Mononuclear cell (primary cell): Measurements from ENCODE around the gene EPDR1. TPM values are rescaled to one million over a fixed set of nuclear protein-coding genes. Genes with fewer than 3 reads are reported as not detected.
"Not testable (repeated sequence)": the region's sequence is repeated elsewhere in the genome, so short reads cannot be mapped to it uniquely, and the experiment has no call there.

Source experiments
- H3K27me3 ChIP-seq: 2 replicates; pipeline ENCODE4 v1.6.0; 2011; ENCODE audit warnings: low read length, control low read depth; ENCODE audit not compliant: insufficient read depth
- H3K4me1 ChIP-seq: 2 replicates; pipeline ENCODE4 v1.5.1; 2011; ENCODE audit warnings: mild to moderate bottlenecking, low read length, control low read depth; ENCODE audit not compliant: insufficient read depth
- H3K4me3 ChIP-seq: 2 replicates; pipeline ENCODE4 v1.5.1; 2011; ENCODE audit warnings: mild to moderate bottlenecking, low read length, moderate library complexity
- H3K9me3 ChIP-seq: 2 replicates; pipeline ENCODE4 v1.5.1; 2011; ENCODE audit warnings: low read depth, mild to moderate bottlenecking, control low read depth, low read length
- total RNA-seq: library from RNA; depleted of rRNA; stranded (reverse); fragments of >200 nt; gene quantifications from one replicate; pipeline ENCODE4 v1.2.3, GENCODE V29; 2012

The EPDR1 gene
- total RNA-seq, 1 donor = 0.42 TPM

DNA sequence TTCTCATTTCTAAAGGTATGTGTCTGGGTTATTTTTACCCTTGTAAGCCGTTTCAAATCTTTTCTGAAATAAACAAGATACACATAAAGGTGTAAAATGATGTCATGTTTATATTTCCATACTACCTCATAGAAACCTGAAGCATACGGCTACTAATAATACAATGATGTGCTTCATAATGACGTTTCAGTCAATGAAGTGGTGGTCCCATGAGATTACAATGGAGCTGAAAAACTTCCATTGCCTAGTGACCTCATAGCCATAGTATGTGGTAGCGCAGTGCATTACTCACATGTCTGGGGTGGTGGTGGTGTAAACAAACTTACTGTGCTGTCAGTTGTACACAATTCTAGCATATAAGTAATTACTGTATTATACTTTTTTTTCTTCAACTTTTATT is 24.9 kb downstream of the EPDR1 start:
- no peaks in the 10 kb centered on the region for H3K27me3 ChIP-seq
- H3K4me3 ChIP-seq = no peak overlapping the region
- H3K9me3 ChIP-seq = no peaks in the 10 kb centered on the region
- H3K4me1 ChIP-seq = no peaks in the 10 kb centered on the region

DNA sequence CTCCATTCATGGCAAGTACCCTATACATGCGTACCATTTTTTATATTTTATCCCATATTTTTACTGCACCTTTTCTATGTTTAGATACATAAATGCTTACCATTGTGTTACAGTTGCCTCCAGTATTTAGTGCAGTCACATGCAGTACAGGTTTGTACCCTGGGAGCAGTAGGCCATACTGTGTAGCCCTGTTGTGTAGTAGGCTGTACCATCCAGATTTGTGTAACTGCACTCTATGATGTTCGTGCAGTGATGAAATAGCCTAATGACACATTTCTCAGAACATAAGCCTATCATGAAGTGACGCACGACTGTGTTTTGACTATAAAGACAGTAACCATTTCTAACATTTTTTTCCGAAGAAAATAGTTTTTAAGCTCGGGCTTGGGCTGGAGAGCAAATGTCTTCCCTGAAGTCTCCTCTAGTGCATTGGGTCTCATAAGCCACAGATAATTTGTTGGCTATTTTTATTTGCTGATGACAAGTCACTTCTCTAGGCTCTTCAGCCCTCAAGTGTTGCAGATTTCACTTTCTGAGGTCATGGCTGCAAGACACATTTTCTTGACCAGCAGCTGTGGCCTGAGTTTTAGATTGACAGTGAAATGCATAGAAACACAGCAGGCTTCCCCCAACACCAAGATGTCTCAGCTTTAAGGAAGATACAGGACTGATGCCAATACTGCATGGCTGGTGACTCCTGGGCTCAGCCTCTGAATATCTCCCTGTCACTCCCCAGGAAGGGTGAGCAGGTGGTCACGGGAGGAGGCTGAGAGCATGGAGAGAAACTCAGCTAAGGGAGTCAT is 26.9 kb downstream of the EPDR1 start:
- H3K4me3 ChIP-seq = no peak overlapping the region
- H3K9me3 ChIP-seq = no peaks in the 10 kb centered on the region
- no peaks in the 10 kb centered on the region for H3K27me3 ChIP-seq
- peaks cover 5% of the 10 kb centered on the region for H3K4me1 ChIP-seq

DNA sequence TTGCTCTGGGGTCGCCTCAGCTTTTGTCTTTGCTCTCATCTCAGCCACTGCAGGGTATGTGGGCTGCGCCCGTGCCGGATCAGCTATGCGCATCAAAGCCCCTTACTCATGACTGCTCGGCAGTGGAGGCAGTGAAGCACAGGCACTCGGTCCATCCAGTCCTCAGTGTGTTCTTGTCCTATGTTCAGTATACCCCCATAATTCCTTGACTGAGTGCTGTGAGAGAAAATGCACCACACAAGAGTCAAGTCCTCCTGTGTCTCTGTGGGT is 27.4 kb downstream of the EPDR1 start:
- H3K9me3 ChIP-seq = no peaks in the 10 kb centered on the region
- peaks cover 5% of the 10 kb centered on the region for H3K4me1 ChIP-seq
- no peak overlapping the region for H3K4me3 ChIP-seq
- no peaks in the 10 kb centered on the region for H3K27me3 ChIP-seq

DNA sequence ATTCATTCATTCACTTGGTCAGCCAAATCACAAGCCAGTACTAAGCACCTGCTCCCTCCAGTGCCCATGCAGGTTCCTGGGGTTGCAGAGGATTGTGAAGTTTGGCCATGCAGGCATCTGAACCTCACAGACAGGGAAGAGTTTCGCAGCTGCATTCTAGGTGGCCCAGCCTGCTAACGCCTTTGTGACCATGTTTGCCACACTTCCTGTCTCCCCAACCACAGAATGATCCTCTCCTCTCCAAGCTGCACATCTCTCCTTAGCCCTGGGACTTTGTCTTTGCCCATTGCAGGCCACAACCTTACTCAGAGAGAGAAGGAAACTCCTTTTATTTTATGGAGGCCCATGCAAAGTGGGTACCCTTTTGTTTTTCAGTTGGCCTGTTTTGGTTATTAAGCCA is 31.8 kb downstream of the EPDR1 start:
- Histone ChIP-seq H3K27me3 (no peaks in the 10 kb centered on the region), H3K4me1 (peaks cover 8% of the 10 kb centered on the region), H3K4me3 (no peak overlapping the region), H3K9me3 (no peaks in the 10 kb centered on the region)

DNA sequence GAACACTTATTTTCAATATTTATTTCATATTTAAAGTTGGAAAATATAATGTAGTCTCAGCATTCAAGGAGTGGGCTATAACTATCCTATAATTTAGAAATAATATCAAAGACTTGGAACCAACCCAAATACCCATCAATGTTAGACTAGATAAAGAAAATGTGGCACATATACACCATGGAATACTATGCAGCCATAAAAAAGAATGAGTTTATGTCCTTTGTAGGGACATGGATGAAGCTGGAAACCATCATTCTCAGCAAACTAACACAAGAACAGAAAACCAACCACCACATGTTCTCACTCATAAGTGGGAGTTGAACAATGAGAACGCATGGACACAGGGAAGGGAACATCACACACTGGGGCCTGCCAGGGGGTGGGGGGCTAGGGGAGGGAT is 33.8 kb downstream of the EPDR1 start:
- H3K4me1 ChIP-seq, H3K4me3 ChIP-seq, H3K9me3 ChIP-seq: not testable (repeated sequence)

DNA sequence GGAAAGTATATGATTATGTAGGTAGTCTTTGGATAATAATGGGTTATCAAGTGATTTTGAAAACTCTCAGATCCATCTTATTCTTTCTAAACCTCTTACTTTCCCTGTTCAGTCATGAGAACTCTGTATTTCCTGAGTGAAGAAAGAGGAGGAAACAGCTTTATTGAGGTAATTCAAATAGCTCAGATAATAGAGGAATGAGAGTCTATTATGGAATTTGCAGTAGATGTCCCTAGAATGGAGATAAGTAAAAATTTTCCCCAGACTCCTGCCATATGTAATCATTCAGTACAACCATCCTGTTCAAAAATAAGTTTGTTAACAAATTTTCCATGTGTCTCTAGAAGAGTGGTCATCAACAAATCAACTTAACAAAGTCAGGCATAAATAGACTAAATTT is 36.4 kb downstream of the EPDR1 start:
- peaks cover 8% of the 10 kb centered on the region for H3K4me1 ChIP-seq
- no peak overlapping the region for H3K4me3 ChIP-seq
- no peaks in the 10 kb centered on the region for H3K27me3 ChIP-seq
- H3K9me3 ChIP-seq = no peaks in the 10 kb centered on the region

More for the DNA sequence above, 33.8 kb downstream of the EPDR1 start:
- not testable (repeated sequence) for H3K27me3 ChIP-seq

DNA sequence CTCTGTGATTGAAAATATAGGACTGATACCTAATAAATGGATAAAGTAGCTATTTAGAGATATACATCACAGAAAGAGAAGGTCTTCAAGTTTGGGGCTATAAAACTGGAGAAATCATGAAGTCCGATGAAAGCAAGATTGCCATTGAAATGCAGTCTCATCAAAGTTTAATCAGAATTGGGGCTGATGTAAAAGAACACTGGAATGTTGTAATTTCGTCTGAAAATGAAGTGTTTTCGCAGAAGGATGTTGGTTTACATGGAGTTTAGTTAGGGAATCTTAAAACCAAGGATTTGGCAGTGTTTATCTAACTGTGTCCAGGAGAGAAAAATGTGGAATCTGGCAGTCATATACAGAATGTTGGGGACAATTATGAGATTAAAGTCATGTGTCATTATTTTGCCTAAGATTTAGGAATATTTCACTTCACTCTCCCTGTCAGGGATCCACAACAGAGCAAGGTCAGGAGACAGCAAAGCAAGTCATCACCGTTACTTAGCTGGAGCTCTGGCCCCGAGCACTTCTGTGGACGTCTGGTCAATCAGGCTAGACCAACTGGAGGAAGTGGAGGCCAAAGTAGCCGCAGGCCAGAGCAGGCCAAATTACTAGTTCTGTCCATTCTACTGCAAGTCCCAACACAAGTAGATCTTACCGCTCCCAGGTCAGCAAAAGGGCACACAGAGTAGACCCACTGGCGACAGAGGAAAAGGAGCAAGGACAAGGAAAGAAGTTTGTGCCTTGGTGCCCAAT is 37.0 kb downstream of the EPDR1 start:
- H3K27me3 ChIP-seq = no peaks in the 10 kb centered on the region
- H3K4me1 ChIP-seq = peaks cover 3% of the 10 kb centered on the region
- H3K4me3 ChIP-seq = no peak overlapping the region
- no peaks in the 10 kb centered on the region for H3K9me3 ChIP-seq

DNA sequence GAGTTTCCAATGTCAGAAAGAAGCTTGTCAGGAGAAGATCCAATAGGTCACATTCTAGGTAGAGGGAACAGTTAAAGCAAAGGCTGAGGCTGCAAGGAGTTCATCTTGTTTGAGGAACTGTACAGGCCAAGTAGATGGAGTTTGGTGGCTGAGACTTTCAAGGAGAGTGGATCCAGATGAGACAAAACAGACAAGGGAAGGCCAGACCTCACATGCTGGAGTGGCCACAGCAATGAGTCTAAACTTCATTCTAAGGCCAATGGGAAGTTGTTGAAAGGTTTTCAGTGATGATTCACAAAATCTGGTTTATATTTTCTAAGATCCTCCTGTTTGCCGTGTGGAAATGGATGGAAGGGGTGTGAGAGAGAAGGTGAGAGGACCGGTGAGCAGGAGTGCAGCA is 40.0 kb downstream of the EPDR1 start:
- H3K4me1 ChIP-seq = peaks cover 3% of the 10 kb centered on the region
- H3K9me3 ChIP-seq = no peaks in the 10 kb centered on the region

DNA sequence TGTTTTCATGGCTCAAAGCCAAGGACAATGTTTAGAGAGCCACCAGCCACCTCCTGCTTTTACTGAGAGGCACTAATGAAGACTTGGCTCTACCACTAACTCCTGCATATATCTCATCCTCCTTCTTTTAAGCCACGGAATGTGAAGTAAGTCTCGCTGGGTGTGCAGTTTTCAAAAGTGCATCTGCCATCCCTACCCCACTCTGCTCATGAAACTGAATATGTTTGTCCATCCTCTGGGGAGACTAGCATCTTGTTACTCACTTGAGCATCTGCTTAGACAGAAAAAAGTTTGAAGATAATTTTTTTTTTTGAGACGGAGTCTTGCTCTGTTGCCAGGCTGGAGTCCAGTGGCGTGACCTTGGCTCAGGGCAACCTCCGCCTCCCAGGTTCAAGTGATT is 40.8 kb downstream of the EPDR1 start:
- Histone ChIP-seq H3K27me3 (no peaks in the 10 kb centered on the region), H3K4me1 (no peaks in the 10 kb centered on the region), H3K9me3 (no peaks in the 10 kb centered on the region), H3K4me3 (no peak overlapping the region)

More for the DNA sequence above, 40.0 kb downstream of the EPDR1 start:
- Histone ChIP-seq H3K4me3 (no peak overlapping the region), H3K27me3 (no peaks in the 10 kb centered on the region)

DNA sequence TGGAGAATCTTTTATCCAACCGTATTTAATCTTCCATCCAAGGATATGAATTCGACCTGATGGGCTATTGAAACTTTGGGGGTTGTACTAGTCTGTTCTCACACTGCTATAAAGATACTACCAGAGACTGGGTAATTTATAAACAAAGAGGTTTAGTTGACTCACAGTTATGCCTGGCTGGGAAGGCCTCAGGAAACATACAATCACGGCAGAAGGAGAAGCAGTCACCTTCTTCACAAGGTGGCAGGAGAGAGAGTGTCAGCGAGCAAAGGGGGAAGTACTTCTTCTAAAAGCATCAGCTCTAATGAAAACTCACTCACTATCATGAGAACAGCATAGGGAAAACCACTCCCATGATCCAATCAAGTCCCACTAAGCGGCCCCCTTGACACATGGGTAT is 43.8 kb downstream of the EPDR1 start:
- Histone ChIP-seq H3K27me3 (no peaks in the 10 kb centered on the region), H3K4me1 (no peaks in the 10 kb centered on the region), H3K4me3 (no peak overlapping the region), H3K9me3 (no peaks in the 10 kb centered on the region)

DNA sequence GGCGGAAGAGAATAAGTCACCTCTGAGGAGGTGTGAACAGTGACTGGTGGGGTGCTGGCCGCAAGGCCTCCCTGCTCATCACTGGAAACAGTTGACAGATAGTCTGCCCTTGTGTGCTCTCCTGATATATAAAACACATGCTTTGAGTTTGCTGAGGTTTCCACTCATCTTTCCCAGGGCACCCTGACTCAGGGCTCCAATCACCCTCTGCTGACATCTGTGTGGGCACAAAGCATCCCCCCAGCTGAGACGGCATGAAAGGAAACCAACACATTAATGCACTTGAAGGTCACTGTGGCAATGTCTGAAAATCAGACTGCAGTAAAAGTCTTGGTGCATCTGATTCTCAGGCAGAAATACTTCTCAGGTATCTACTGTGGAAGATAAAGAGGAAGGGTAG is 49.8 kb downstream of the EPDR1 start:
- Histone ChIP-seq H3K27me3 (no peaks in the 10 kb centered on the region), H3K4me1 (no peaks in the 10 kb centered on the region), H3K9me3 (no peaks in the 10 kb centered on the region), H3K4me3 (no peak overlapping the region)

DNA sequence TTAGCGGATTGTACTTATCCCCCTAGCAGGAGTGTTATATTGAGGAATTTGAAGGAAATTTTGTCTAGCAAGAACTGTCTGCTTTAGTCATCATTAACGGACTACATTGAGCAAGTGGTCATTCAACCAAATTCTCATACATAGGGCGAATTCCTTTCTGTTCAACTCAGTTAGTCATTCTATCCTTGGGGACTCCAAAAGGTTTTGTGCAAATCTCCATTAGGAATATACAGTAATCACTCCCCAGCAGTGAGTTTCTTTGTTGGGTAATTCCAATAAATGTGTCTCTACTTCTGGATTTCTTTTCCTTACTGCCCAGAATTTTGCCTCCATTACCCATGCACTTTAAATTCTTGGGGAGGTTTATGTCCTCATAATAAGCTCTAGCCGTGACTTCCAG is 51.1 kb downstream of the EPDR1 start:
- Histone ChIP-seq H3K4me1 (no peaks in the 10 kb centered on the region), H3K27me3 (no peaks in the 10 kb centered on the region), H3K9me3 (no peaks in the 10 kb centered on the region), H3K4me3 (no peak overlapping the region)

DNA sequence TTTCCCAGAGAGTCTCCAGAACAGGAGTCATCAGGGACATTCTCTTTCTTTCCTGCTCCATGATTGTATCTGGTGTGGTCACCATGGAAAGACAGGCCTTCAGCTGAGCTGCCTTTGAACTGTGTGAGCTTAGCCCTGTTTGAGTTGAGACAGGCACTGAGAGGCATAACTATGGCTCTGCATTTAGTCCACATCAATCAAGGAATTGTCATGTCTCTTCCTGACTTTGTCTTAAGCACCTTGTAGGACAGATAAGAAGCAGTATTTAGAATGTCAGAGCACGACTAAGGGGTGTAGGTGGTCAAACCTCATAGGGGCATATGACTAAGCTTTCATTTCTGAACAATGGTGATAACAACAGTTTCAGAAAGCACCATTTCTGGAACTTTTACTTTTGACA is 53.5 kb downstream of the EPDR1 start:
- Histone ChIP-seq H3K9me3 (no peaks in the 10 kb centered on the region), H3K4me3 (no peak overlapping the region), H3K27me3 (no peaks in the 10 kb centered on the region), H3K4me1 (no peaks in the 10 kb centered on the region)

DNA sequence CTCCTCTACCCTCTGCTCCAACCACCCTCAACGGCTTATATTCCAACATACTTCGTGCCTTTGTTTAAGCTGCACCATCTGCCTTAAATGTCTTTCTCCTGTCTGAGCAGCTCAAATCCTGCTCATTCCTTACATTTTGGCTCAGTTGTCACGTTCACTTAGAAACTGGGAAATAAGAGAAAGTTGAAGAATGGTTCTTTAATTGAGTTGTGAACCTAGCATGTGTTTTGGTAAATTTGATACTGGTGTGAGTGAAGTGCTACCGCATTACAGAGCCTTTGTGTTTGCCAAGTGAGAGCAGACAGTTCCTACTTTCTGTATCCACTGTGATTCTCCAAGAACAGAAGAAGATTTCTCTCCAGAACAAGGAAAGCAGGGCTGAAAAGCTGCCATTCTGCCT is 54.3 kb downstream of the EPDR1 start:
- Histone ChIP-seq H3K4me1 (no peaks in the 10 kb centered on the region), H3K9me3 (no peaks in the 10 kb centered on the region), H3K27me3 (no peaks in the 10 kb centered on the region), H3K4me3 (no peak overlapping the region)

DNA sequence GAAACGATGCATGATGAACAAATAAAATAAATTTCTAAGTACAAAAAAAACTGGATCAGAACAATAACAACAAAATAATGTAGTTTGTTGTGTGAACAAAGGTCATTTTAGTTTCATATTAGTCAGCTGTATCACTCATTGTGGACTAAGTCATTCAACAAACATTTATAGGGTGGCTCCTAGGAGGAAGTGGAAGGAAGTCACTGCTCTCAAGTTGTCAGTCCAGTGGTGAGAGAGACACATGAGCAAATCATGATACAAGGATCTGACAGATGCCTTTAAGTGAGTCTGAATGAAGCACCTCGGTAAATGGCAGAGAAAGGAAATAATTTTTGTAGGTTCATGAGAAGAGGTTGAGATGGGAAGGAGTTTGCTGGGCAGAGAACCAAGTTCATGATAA is 56.8 kb downstream of the EPDR1 start:
- Histone ChIP-seq H3K27me3 (no peaks in the 10 kb centered on the region), H3K9me3 (no peaks in the 10 kb centered on the region), H3K4me3 (no peak overlapping the region), H3K4me1 (no peaks in the 10 kb centered on the region)

DNA sequence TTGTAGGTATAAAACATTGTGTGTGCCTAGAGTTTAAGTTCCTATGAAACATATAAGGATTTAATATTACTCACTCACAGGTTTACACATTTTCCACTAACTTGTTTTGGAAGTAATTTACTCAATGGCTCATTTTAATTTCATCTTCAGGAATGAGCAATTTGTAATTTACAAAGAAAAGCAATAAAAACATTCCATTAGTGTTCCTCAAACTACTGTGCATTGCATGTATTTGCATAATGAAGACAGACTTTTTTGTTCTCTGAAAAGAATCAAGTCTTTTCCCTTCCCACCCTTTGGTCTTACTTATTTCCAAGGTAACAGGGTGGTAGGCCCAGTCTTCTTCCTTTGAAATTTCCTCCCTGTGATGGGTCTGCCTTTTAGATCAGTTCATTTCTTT is 61.2 kb downstream of the EPDR1 start:
- Histone ChIP-seq H3K27me3 (no peaks in the 10 kb centered on the region), H3K4me1 (no peaks in the 10 kb centered on the region), H3K9me3 (no peaks in the 10 kb centered on the region), H3K4me3 (no peak overlapping the region)
